K562 treated with DMSO at 1 percent for 48 hours (cell line): ENCODE measurements around the gene HELLS. TPM values are rescaled to one million over a fixed set of nuclear protein-coding genes. Genes with fewer than 3 reads are reported as not detected.

Experiments used
- total RNA-seq: library from RNA; unstranded; fragments of 300-600 nt; gene quantifications from 2 replicates; pipeline ENCODE4 v1.2.3, GENCODE V29; 2022; ENCODE audit warnings: low replicate concordance; ENCODE audit errors: extremely low read depth

Gene HELLS
- total RNA-seq: not detected in 2 replicates

GRCh38 chr10:94545391-94546048 lies at the start of gene HELLS:
Gene HELLS, plus strand, starts transcription at chr10:94545788. Its CDS starts 134 bp downstream, at chr10:94545922.

Other genes starting within 250 kb of the HELLS start
- not detected in 2 replicates for gene NOC3L, start 182.8 kb upstream of the HELLS start, total RNA-seq
- gene TBC1D12, start 143.2 kb upstream of the HELLS start, total RNA-seq: not detected in 2 replicates
- not detected in 2 replicates for gene CYP2C18, start 137.9 kb downstream of the HELLS start, total RNA-seq
- not detected in 2 replicates for gene CYP2C19, start 216.9 kb downstream of the HELLS start, total RNA-seq